OCI-LY7 (cell line): ENCODE measurements around the gene PSENEN. TPM values are rescaled to one million over a fixed set of nuclear protein-coding genes. Genes with fewer than 3 reads are reported as not detected.

Source experiments
- BruUV-seq: library from RNA; stranded (reverse); fragments of 400-500 nt; replicated peaks from 2 replicates; lab custom pipeline; 2021; lab: Mats Ljungman, UMichigan
- CTCF ChIA-PET: fragments of 300-600 bp; sonication (Branson Sonifier 250); formaldehyde crosslinking; loops from one replicate; lab custom pipeline; 2022; ENCODE audit warnings: antibody characterized with exemption; ENCODE audit not compliant: unreplicated experiment; lab: Charles Lee
- POLR2A ChIA-PET: fragments of 300-600 bp; sonication (Branson Sonifier 250); formaldehyde crosslinking; loops from one replicate; lab custom pipeline; 2022; ENCODE audit warnings: antibody characterized with exemption; lab: Charles Lee
- DNase-seq: peaks from one replicate; pipeline ENCODE4 v3.0.0-alpha.2; 2015; ENCODE audit warnings: low spot score
- H2AFZ ChIP-seq: fragments of 200-600 bp; sonication (generic), shearing (Covaris generic); 2 replicates; pipeline ENCODE4 v1.6.1; 2014; ENCODE audit warnings: mild to moderate bottlenecking, antibody characterized with exemption, low read length, moderate library complexity
- H3K27ac ChIP-seq: fragments of 200-600 bp; sonication (generic); 2 replicates; pipeline ENCODE4 v1.5.1; 2014; ENCODE audit warnings: mixed run types, low read depth, mild to moderate bottlenecking, moderate library complexity, low read length, inconsistent platforms; ENCODE audit not compliant: poor library complexity, severe bottlenecking
- H3K36me3 ChIP-seq: fragments of 200-600 bp; sonication (generic); 2 replicates; pipeline ENCODE4 v1.6.1; 2014; ENCODE audit warnings: mild to moderate bottlenecking, antibody characterized with exemption, low read length, moderate library complexity, mixed read lengths; ENCODE audit not compliant: insufficient read depth
- H3K4me1 ChIP-seq: fragments of 200-600 bp; sonication (generic); 2 replicates; pipeline ENCODE4 v1.5.1; 2014; ENCODE audit warnings: mild to moderate bottlenecking, low read length; ENCODE audit not compliant: insufficient read depth, poor library complexity, severe bottlenecking
- H3K4me2 ChIP-seq: fragments of 200-600 bp; sonication (generic); 2 replicates; pipeline ENCODE4 v1.6.1; 2014; ENCODE audit warnings: mild to moderate bottlenecking, low read length
- H3K4me3 ChIP-seq: fragments of 200-600 bp; sonication (generic); 2 replicates; pipeline ENCODE4 v1.5.1; 2014; ENCODE audit warnings: mild to moderate bottlenecking, low read depth, low read length; ENCODE audit not compliant: poor library complexity, severe bottlenecking
- H3K79me2 ChIP-seq: fragments of 200-600 bp; sonication (generic); 2 replicates; pipeline ENCODE4 v1.6.1; 2016; ENCODE audit warnings: low read depth, mild to moderate bottlenecking, low read length, moderate library complexity, mixed read lengths; ENCODE audit not compliant: insufficient read depth
- H3K9me2 ChIP-seq: fragments of 200-600 bp; sonication (generic); 2 replicates; pipeline ENCODE4 v1.6.1; 2016; ENCODE audit warnings: mild to moderate bottlenecking, low read length, mixed read lengths; ENCODE audit not compliant: insufficient read depth
- H3K9me3 ChIP-seq: fragments of 200-600 bp; sonication (generic); 2 replicates; pipeline ENCODE4 v1.6.1; 2014; ENCODE audit warnings: mild to moderate bottlenecking, mixed run types, low read length, mixed read lengths
- H4K20me1 ChIP-seq: fragments of 200-600 bp; sonication (generic); 2 replicates; pipeline ENCODE4 v1.6.1; 2014; ENCODE audit warnings: mild to moderate bottlenecking, antibody characterized with exemption, low read length, moderate library complexity, mixed read lengths; ENCODE audit not compliant: insufficient read depth
- CTCF ChIP-seq: fragments of 200-600 bp; sonication (generic); conservative IDR thresholded peaks from 2 replicates; pipeline ENCODE4 v1.5.1; 2014; ENCODE audit warnings: mild to moderate bottlenecking, antibody characterized with exemption, low read length, moderate library complexity, mixed read lengths
- EZH2phosphoT487 ChIP-seq: fragments of 200-600 bp; sonication (generic); IDR thresholded peaks from 2 replicates; pipeline ENCODE4 v1.6.1; 2018; ENCODE audit warnings: low read depth, borderline replicate concordance, mild to moderate bottlenecking, mixed run types, antibody characterized with exemption, low read length, moderate library complexity, mixed read lengths
- intact Hi-C: fragments of 100-400 bp; cut with micrococcal nuclease; formaldehyde crosslinking; loops from one replicate; pipeline ENCODE4 v1.10.0; 2022; ENCODE audit not compliant: unreplicated experiment
- total RNA-seq, 2 experiments: library from RNA; depleted of rRNA in 1 of 2; stranded (reverse); fragments of >200 nt in 1 of 2; shearing (Covaris generic) in 1 of 2; gene quantifications; 2 replicates each; pipeline ENCODE4 v1.2.3, GENCODE V29; 2014 to 2022

PSENEN gene
- total RNA-seq, 2 experiments from 2014 or later = 25.7 to 51.0 TPM

GRCh38 chr19:35721374-35721773 lies 24.1 kb upstream of the PSENEN start:
- no peak overlapping the region for H3K4me2 ChIP-seq
- CTCF ChIA-PET = no interaction called here
- peaks cover 67% of the 10 kb centered on the region for H3K36me3 ChIP-seq
- no peaks in the 10 kb centered on the region for H3K9me3 ChIP-seq
- no peak overlapping the region for H3K4me3 ChIP-seq
- BruUV-seq = no TSS peak
- no peak overlapping the region for H3K27ac ChIP-seq
- no peaks in the 10 kb centered on the region for H3K9me2 ChIP-seq
- TF ChIP-seq CTCF (no peak), EZH2phosphoT487 (no peak)
- H2AFZ ChIP-seq = no peak overlapping the region
- no peak for DNase-seq
- peaks cover 9% of the 10 kb centered on the region for H3K4me1 ChIP-seq
- peaks cover 6% of the 10 kb centered on the region for H4K20me1 ChIP-seq
- POLR2A ChIA-PET = no interaction called here
- H3K79me2 ChIP-seq = peaks cover 18% of the 10 kb centered on the region
- intact Hi-C loops = no loop called here

GRCh38 chr19:35722461-35722860 lies 23.0 kb upstream of the PSENEN start:
- intact Hi-C loops = no loop called here
- no peak overlapping the region for H3K27ac ChIP-seq
- BruUV-seq = no TSS peak
- POLR2A ChIA-PET = no interaction called here
- H3K36me3 ChIP-seq = peaks cover 76% of the 10 kb centered on the region
- peaks cover 18% of the 10 kb centered on the region for H3K79me2 ChIP-seq
- CTCF ChIA-PET = no interaction called here
- H3K4me1 ChIP-seq = peaks cover 8% of the 10 kb centered on the region
- H2AFZ ChIP-seq = no peak overlapping the region
- H3K9me2 ChIP-seq = no peaks in the 10 kb centered on the region
- H3K4me3 ChIP-seq = no peak overlapping the region
- H3K4me2 ChIP-seq = no peak overlapping the region
- no peak for TF ChIP-seq EZH2phosphoT487
- TF ChIP-seq CTCF = no peak
- no peak for DNase-seq
- H3K9me3 ChIP-seq = no peaks in the 10 kb centered on the region
- H4K20me1 ChIP-seq = peaks cover 6% of the 10 kb centered on the region

- no peak overlapping the region for H3K4me3 ChIP-seq
- no peaks in the 10 kb centered on the region for H3K9me3 ChIP-seq
- TF ChIP-seq CTCF (no peak), EZH2phosphoT487 (no peak)
- intact Hi-C loops = no loop called here
- H3K36me3 ChIP-seq = peaks cover 80% of the 10 kb centered on the region
- H4K20me1 ChIP-seq = peaks cover 6% of the 10 kb centered on the region
- DNase-seq = no peak
- H2AFZ ChIP-seq = no peak overlapping the region
- no peaks in the 10 kb centered on the region for H3K9me2 ChIP-seq
- H3K79me2 ChIP-seq = peaks cover 18% of the 10 kb centered on the region
- H3K4me1 ChIP-seq = peaks cover 8% of the 10 kb centered on the region
- H3K4me2 ChIP-seq = no peak overlapping the region
- no peak overlapping the region for H3K27ac ChIP-seq
- TSS peak; percentile 47 for BruUV-seq
- ChIA-PET CTCF (no interaction called here), POLR2A (interaction anchor here (0.5 kb wide), 1 partner anchor 21 kb away, joined by 3 read pairs; no protein-coding TSS in a partner anchor)
Observed at GRCh38 chr19:35722897-35723296, 22.6 kb upstream of the PSENEN start.
